Renal pelvis (tissue), 4 donors: ENCODE results near the gene GASK1A. TPM values are rescaled to one million over a fixed set of nuclear protein-coding genes. Genes with fewer than 3 reads are reported as not detected.

Experiments
- DNase-seq: peaks from one replicate; pipeline ENCODE4 v3.0.0-alpha.2; 2013
- polyA plus RNA-seq, 3 donors: library from polyadenylated mRNA; unstranded; fragments of 120-200 nt; gene quantifications; one replicate each; pipeline ENCODE4 v1.2.1, GENCODE V29; 2013; ENCODE audit not compliant: insufficient read length in 3 of 3

Gene GASK1A
- polyA plus RNA-seq, 3 donors: 4.5 to 5.4 (median 4.9) TPM

DNA sequence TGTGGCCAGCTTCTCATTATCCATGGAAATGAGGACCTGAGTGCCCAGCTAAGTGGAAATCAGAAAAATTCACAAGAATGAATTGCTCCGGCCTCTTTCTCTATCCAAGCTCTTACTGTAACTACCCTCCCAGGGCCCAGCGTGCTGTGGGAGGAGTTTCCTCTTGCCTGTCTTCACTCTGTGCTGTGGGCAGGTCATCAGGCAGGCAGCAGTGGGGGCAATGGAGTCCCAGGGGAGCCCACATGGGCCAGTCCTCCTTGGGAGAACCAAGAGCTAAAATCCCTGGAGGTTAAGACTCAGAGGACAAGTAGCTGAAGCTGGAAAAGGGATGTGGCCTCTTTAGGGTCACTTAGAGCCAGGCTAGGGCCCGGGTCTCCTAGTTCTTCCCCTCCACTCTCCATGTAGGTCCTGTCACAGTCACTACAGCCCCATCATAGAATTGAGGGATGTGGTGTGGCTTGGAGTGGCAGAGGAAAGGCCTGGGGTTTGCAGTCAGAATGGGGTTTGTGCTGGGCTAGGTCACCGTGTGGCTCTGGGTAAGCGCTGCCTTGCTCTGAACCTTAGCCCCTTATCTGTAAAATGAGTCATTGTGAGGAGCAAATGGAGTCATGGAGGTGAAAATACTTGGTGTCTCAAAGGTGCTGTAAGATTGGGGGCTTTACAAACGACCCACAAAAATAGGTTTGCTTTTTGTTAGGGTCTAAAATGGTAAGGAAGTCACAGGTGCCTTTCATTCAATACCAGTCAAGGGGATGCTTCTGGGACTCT, 3.7 kb downstream of the GASK1A start:
- DNase-seq: no peak

DNA sequence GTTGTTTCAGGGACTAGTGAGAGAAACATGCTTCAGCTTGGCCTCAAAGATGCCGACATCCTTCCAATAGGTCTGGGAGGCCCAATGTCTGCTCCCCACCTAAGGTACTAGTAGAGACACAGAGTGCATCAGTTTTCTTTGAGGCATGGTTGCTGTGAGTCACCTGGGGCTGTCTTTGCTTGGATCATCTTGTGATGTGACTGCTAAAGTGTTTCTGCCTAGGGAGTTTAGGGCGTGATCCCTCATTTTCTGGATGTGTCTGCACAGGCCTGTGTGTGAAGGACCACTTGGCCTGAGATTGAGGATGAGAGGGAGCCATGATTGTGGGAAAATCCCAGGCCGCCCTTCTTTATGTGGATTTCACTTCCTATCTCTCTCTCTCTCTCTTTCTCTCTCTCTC, 4.8 kb downstream of the GASK1A start:
- no peak for DNase-seq

DNA sequence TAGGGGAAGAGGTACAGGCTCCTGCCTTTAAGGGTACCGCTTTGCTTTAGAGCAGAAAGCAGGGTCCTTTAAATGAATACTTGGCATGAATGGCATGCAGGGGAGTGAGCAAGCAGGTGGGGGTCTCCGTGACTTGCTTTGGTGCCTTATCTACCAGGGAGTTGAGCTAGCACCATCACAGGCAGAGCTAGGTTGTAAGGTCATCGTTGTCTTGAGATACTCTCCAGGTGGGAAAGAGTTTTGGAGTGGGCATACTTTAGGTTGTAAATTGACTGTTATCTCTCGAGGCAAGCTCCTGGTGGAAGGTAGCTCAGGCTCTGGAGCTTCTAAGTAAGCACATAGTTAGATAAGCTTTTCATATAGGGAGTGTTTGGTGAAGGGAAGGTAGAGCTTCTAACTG, 5.6 kb downstream of the GASK1A start:
- no peak for DNase-seq

DNA sequence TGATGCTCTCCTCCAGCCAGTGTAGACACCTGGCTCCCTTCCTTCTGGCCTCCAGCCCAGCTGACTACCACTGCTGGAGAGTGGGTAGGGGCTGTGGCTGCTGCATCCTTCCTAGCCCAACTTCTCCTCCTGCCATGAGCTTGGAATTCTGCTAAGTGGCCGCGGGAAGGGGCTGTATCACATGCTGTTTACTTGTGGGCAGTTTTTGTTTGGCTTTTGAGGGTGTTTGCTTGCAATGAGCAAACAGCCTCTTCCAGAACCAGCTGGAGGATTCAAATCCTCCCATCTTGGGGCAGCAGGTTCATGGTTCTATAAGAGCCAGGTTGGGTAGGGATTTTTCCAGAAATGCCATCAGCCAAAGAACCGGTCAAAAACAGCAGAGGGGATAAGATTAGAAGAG, 9.0 kb downstream of the GASK1A start:
- DNase-seq: no peak

DNA sequence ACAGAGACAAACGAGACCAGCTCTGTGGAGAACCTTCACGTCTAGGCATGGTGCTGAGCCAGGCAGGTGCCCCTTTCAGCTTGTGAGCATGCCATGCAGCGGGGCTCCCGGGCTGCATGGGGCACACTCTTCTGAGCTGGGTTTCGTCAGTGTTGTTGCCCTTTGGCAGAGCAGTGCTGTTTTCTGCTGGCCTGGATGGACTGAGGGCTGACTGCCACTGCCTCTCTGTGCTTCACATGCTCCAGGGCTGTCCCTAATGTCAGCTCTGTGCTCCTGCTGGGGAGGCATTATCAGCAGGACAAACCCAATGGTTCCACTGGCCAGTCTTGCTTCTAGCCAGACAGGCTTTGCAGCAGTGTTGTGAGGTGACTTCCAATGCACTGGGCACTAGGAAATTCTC, 9.5 kb downstream of the GASK1A start:
- no peak for DNase-seq

DNA sequence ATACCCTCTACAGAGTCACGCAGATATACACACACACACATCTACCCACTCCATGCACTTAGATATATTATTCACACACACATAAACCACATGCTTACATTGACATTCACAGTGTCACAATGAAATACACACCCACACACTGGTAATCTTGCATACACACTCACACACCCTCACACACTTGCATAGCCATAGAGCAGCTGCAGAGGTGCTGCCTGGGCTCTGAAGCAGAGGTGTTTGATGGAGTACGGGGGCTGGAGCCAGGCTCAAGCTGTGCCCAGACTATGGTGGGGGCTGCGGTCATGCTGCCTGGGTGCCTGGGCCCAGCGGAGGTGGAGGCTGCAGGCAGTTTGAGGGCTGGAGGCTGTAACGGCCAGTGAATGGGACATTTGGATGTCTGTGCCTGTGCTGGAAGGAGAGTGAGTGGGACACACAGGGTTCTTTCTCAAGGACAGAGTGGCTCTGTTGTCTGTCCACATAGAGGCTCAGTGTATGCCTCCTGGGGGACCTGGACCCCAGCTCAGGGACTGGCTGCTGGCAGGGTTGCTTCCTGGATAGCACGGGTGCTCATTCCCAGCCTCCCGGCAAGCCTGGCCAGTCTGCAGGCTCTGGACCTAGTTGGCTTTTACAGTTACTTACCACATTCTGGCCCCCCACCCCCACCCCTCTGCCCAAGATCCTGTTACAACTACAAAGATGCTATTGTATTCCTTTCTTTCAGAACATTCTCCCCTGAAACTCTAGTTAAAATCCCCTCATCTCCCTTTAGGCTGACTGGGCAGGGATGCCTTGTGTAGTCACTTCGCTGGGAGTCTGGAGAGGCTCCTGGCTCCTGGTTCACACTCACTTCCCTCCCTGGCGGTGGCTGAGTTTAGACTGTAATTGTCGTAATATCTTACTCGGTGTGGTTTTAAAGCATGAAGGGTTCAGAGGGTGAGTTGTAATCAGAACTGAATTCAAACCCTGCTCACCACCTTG, 12.5 kb downstream of the GASK1A start:
- DNase-seq: no peak

DNA sequence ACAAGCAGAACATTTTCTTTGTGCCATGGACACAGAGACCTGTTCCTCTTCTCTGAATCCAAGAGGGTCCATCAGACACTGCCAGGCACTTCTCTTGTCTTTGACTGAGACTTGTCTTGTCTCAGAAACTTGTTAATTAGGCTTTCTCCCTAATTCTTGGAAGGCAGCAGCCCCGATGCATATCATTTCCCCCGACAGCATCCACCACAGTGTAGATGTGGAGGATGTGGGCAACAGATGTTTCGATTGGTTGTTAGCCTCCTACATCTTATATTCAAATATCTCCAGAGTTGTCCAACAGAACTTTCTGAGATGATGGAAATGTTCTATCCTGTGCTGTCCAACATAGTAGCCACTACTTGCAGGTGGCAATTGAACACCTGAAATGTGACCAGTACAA, 15.5 kb downstream of the GASK1A start:
- DNase-seq: no peak

DNA sequence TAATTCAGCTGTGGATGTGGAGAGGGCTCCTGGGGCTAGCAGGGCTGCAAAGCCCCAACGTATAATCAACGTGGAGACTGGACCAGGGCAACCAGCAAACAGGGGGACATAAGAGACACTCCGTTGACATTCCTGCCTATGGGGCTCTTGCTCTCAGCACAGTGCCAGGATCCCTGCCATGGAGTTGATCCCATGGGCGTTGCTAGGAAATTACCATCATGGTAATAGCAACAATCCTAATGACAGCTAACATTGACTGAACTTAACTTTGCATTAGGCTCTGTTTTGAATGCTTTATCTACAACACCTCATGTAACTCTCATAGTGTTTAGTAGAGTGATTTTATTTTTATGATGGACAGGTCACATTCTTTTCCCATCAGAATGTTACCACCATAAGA, 16.9 kb downstream of the GASK1A start:
- DNase-seq: no peak

DNA sequence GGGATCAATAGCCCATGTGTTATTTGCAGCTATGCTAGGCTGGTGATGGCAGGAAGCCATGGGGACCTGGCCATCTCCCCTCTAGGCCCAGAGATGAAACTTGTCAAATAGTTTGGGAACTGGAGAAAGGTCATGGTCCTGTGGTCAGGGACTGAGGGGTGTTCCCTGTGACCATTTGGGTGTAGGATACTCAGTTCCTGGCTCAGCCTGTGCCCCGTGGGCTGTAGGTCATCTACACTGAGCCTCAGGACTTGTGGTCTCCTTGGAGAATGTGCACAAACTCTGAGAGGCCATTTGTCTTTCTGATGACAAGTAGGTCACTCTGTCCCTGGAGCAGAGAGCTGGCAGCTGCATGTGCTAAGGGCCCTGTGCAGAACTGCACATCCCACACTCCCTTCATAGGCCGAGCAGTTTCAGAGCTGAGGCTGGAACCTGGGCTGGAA, 17.5 kb downstream of the GASK1A start:
- DNase-seq: no peak

DNA sequence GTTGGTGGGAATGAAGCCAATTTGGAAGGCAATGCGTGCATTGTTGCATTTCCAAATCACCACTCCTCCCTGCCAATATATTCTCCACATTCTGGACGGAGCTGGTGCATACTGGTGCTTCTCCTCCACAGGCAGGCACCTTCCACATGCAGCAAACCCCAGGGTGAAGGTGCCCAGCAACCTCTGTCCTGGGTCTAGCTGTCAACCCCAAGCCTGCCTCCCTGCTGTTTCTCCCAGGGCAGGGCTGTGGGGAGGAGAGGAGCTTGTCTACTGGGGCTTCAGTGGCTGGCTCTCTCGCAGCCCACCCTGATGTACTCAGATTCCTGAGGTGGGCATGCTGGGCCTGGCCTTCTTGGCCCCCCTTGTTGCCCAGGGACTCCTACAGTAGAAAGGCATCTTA, 20.1 kb downstream of the GASK1A start:
- DNase-seq: no peak

DNA sequence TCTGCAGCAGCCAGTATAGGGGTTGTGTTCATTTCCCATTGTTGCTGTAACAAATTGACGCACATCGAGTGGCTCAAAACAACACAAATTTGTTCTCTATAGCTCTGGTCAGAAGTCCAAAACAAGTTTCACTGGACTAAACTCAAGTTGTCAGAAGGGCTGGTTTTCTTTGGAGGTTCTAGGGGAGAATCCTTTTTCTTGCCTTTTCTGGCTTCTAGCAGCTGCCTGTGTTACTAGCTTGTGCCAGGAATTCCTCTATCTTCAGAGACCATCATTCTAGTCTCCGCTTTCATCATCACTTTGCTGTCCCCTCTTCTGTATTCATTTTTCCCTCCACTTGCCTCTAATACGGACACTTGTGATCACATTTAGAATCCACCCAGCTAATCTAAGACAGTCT, 20.5 kb downstream of the GASK1A start:
- no peak for DNase-seq

DNA sequence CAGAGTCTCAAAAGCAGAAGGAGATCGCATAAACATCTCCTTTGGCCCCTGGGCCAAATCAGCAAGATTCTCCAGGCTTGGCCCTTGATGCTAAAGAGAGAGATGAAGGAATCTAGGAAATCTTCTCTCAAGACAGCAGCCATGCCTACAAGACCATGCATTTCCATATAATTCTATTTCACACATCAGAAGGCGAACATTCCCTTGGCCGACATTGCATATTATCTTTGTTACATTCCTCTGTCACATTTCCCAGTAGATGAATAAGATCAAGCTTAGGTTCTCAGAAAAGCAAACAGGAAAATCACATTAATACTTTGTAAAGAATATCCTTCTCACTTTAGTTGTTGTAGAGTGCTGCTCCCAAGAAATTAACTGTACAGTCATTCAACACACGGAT, 21.3 kb downstream of the GASK1A start:
- DNase-seq: no peak

DNA sequence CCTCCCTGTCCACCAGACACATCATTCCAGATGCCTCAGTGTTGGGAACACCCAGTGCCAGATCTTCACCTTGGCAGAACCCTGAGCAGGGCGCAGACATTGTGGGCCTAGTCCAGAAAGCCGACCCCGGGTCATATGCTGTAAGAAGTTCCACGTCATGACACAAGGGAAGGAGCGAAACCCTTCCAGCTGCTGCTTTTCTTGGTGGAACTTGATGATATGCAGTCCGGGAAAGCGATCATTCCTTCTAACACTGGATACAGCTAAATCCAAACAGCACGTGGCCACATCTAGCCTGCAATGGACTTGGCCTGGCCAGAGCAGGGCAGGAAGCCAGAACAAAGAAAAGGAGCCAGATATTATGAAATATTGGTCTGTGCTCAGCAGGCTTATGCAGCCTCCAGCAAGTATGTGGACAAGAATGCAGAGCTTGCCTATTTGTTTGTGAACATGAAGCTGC, 22.0 kb downstream of the GASK1A start:
- DNase-seq: peak; percentile 85

DNA sequence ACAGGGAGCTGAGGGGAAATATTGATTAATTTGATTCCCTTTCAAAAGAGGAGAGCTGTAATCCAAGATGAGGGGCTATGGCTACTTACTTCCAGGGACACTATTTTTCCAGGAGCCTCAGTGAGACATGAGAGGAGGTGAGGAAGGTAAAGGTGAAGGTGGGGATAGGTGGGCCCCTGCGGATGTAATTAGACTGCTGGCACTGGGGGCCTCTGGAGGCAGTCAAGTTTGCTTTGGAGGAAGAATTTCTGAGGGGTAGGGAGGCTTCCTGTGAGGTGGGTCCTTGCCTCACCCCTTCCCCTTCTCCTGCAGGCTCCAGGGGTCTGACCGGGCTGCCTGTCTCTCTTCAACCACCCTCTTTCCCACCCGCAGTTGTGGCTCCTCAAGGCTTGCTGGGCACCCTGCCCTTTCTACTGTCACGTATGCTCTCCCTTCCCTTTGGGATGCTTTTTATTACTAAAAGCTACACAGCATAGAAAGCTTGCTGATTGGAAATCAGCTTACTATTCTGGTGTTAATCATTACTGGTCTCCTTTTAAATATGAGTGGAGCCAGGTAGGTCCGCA, 22.5 kb downstream of the GASK1A start:
- no peak for DNase-seq

DNA sequence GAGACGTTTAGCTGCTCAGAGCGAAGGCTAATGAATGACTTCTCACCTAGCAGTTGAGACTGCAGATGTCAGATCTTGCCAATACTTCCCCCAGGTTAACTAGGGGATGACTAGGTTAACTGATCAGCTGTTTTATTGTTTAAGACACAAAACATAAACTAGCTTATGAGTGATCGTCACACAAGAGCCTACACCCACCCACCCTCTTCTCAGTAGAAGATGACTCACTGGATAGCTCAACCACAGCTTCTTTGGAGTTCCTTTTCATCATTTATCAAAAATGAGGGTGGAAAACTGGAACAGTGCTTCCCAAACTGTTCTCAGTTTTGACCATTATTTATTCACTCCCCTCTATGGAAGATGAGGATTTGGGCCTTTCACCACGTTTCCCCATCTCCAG, 25.2 kb downstream of the GASK1A start:
- no peak for DNase-seq

DNA sequence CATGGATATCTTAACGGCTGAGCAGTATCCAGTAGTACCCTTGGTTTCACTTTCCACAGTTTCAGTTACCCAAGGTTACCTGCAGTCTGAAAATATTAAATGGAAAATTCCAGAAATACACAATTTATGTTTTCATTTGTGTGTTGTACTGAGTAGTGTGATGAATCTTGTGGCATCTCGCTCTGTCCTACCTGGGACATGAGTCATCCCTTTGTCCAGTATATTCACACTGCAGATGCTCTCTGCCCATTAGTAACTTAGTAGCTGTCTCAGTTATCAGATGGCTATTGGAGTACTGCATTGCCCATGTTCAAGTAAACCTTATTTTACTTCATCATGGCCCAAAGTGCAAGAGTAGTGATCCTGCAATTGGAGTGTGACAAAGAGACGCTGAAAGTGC, 26.1 kb downstream of the GASK1A start:
- DNase-seq: no peak

DNA sequence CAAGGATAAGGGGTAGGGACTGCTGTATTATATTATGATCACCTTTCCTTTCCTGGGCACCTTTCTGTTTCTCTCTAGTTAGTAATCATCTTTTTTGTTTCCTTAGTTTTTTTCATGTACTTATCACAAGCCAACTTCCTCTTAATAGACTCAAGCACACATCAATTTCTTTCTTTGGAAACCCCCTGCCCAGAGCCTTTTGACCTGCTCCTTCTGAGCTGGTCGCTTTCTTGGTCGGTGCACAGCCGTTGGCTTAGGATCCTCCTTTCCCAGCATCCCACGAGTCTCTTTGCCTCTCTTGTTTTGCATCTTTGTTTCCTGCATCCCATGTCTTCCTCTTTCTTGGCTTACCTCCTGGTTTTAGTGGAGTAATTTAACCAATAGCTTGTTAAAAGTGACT, 26.9 kb downstream of the GASK1A start:
- DNase-seq: no peak

DNA sequence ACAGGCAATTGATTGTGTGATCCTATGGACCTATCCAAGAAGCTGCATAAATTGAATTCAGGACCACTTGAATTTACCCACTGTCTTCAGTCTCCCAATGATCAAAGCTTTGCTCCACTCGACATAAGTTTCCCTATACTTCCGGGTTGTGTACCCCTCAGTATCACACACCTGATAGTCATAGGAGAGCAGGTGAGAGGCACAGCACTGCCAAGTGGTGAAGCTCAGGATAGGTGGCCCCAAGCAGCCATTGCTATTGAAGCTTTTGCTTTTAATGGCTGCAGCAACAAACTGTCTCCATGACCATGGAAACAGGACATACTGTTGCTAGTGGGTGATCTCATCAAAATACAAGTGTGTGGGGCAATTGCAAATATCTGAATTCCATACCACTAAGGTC, 27.7 kb downstream of the GASK1A start:
- no peak for DNase-seq

DNA sequence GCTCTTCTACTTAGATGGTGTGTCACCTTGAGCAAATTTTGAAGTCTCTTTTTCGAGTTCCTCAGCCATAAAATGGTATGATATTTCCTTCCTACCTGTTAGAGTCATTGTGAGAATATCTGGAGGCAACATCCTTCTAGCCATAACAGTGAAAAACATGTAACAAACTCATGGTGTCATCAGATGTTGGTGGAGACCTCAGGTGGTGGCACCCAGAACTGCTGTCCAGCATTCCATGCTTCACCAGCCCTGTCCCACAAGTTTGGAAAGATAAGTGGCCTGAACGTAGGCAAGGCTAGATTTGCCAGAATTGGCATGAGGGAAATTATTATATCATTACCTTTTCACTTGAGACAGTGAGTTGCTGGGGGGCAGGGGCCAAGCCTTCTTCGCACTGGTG, 30.4 kb downstream of the GASK1A start:
- DNase-seq: no peak

DNA sequence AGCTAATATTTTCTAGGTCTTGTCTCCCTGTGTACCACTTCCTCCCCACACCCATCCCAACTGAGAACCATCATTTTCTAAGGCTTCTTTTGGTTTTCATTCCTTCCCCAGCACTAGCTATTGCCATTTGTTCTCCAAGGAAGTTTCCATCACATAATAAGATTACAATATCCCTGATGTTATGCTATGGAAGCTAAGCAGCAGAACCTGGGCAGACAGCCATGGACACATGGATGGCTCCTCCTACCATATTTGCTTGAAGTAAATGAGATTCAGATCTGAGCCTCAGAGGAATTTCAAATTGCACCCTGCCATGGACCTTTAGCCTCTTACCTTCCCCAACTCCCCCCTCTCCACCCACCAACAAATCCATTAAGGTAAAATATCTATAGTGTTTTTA, 31.5 kb downstream of the GASK1A start:
- DNase-seq: no peak

DNA sequence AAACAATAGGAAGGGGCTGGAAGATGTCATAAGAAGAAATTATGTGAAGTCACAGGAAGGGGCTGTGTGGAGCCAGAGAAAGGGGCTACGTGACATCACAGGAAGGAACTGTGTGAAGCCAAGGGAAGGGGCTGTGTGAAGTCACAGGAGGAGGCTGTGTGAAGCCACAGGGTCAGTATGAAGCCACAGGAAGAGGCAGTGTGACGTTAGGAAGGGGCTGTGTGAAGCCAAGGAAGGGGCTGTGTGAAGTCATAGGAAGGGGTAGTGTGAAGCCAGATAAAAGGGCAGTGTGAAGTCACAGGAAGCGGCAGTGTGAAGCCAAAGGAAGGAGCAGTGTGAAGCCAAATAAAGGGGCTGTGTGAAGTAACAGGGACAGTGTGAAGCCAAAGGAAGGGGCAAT, 32.5 kb downstream of the GASK1A start:
- no peak for DNase-seq

DNA sequence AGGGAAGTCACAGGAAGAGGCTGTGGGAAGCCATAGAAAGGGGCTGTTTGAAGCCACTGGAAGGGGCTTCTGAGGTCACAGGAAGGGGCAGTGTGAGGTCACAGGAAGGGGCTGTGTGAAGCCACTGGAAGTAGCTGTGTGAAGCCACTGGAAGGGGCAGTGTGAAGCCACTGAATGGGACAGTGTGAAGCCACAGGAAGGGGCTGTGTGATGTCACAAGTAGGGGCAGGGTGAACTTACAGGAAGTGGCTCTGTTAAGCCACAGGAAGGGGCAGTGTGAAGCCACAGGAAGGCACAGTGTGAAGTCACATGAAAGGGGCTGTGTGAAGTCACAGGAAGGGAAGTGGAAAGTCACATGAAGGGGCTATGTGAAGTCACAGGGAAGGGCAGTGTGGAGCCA, 33.1 kb downstream of the GASK1A start:
- DNase-seq: no peak

DNA sequence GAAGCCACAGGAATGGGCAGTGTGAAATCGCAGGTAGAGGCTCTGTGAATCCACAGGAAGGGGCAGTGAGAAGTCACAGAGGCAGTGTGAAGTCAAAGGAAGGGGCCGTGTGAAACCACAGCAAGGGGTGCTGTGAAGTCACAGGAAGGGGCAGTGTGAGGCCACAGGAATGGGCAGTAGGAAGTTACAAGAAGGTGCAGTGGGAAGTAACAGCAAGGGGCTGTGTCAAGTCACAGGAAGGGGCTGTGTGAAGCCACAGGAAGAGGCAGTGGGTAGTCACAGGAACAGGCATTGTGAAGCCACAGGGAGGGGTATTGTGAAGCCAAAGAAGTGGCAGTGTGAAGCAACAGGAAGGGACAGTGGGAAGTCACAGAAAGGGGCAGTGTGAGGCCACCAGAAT, 34.1 kb downstream of the GASK1A start:
- no peak for DNase-seq
